Suprapubic skin (tissue), 4 donors: ENCODE results near the gene HS6ST1. TPM values are rescaled to one million over a fixed set of nuclear protein-coding genes. Genes with fewer than 3 reads are reported as not detected.
A peak's percentile ranks its signal among the peaks of the same experiment; 100 is the strongest.
"Not testable (repeated sequence)": the region's sequence is repeated elsewhere in the genome, so short reads cannot be mapped to it uniquely, and the experiment has no call there.

Experiments used
- DNase-seq, 2 donors: peaks; one replicate each; pipeline ENCODE4 v3.0.0-alpha.2; 2019; ENCODE audit warnings: low spot score in 2 of 2
- H3K27ac ChIP-seq: fragments of 200-600 bp; sonication (generic); one replicate; pipeline ENCODE4 v1.5.1; 2019
- H3K27me3 ChIP-seq: fragments of 200-600 bp; sonication (generic); one replicate; pipeline ENCODE4 v1.5.1; 2019
- H3K36me3 ChIP-seq: fragments of 200-600 bp; sonication (generic); one replicate; pipeline ENCODE4 v1.5.1; 2019
- H3K4me1 ChIP-seq: fragments of 200-600 bp; sonication (generic); one replicate; pipeline ENCODE4 v1.5.1; 2019
- H3K4me3 ChIP-seq: fragments of 200-600 bp; sonication (generic); one replicate; pipeline ENCODE4 v1.5.1; 2019; ENCODE audit warnings: mild to moderate bottlenecking
- H3K9me3 ChIP-seq: fragments of 200-600 bp; sonication (generic); one replicate; pipeline ENCODE4 v1.5.1; 2019
- CTCF ChIP-seq, 2 donors: fragments of 200-600 bp in 1 of 2; fragments of 450-650 bp in 1 of 2; sonication (generic) in 1 of 2; IDR thresholded peaks; one replicate each; pipeline ENCODE4 v1.5.1; 2016 to 2019; ENCODE audit warnings: antibody characterized with exemption in 2 of 2, mild to moderate bottlenecking in 1 of 2, moderate library complexity in 1 of 2
- EP300 ChIP-seq: sonication (generic); formaldehyde crosslinking; IDR thresholded peaks from one replicate; pipeline ENCODE4 v1.6.1; 2017; ENCODE audit warnings: antibody characterized with exemption
- POLR2A ChIP-seq, 2 donors: fragments of 450-650 bp; IDR thresholded peaks; one replicate each; pipeline ENCODE4 v1.6.1; 2017; ENCODE audit warnings: antibody characterized with exemption in 2 of 2, mild to moderate bottlenecking in 2 of 2, moderate library complexity in 2 of 2
- POLR2AphosphoS5 ChIP-seq, 3 donors: sonication (generic); formaldehyde crosslinking; IDR thresholded peaks; one replicate each; pipeline ENCODE4 v1.6.1; 2017; ENCODE audit warnings: antibody characterized with exemption in 3 of 3
- WGBS: methylation state at CpG from one replicate; pipeline ENCODE4 v1.1.5; 2018; 5-methylcytosine and 5-hydroxymethylcytosine counted together
- total RNA-seq, 4 donors: library from RNA; depleted of rRNA; stranded (reverse); fragments of >200 nt; gene quantifications; one replicate each; pipeline ENCODE4 v1.1.0, GENCODE V29; 2016

Gene HS6ST1
- total RNA-seq, 4 donors from 2014 or later: 55.7 to 75.0 (median 67.3) TPM

- peak overlapping the region; percentile 93 for H3K27ac ChIP-seq
- no peaks in the 10 kb centered on the region for H3K27me3 ChIP-seq
- peak in 1 of 2 donors; percentile 68 for DNase-seq
- no peaks in the 10 kb centered on the region for H3K9me3 ChIP-seq
- no peak for TF ChIP-seq POLR2AphosphoS5 (IDR thresholded peaks at IDR 0.05)
- TF ChIP-seq EP300: no peak
- no peak for TF ChIP-seq CTCF (IDR thresholded peaks at IDR 0.05)
- TF ChIP-seq POLR2A (IDR thresholded peaks at IDR 0.05): no peak
- WGBS: 69% methylated on average over 15 of the region's 23 CpGs
- H3K4me1 ChIP-seq: peaks cover 49% of the 10 kb centered on the region
- H3K4me3 ChIP-seq: peak overlapping the region; percentile 76
- no peaks in the 10 kb centered on the region for H3K36me3 ChIP-seq
Observed at GRCh38 chr2:128320906-128321771, 2.5 kb upstream of the HS6ST1 start.

GRCh38 chr2:128320192-128320905 lies 1.7 kb upstream of the HS6ST1 start:
- Histone ChIP-seq H3K27ac (no peak overlapping the region), H3K9me3 (no peaks in the 10 kb centered on the region), H3K27me3 (no peaks in the 10 kb centered on the region), H3K4me1 (peaks cover 53% of the 10 kb centered on the region), H3K36me3 (no peaks in the 10 kb centered on the region), H3K4me3 (no peak overlapping the region)
- TF ChIP-seq EP300 (no peak), POLR2A (IDR thresholded peaks at IDR 0.05) (no peak), POLR2AphosphoS5 (IDR thresholded peaks at IDR 0.05) (no peak), CTCF (IDR thresholded peaks at IDR 0.05) (no peak)
- WGBS: 78% methylated on average over 9 of the region's 11 CpGs
- peak in 1 of 2 donors; percentile 65 for DNase-seq

GRCh38 chr2:128319631-128320191 lies 1.0 kb upstream of the HS6ST1 start:
- H3K27ac ChIP-seq: peak overlapping the region; percentile 81
- peaks cover 59% of the 10 kb centered on the region for H3K4me1 ChIP-seq
- 82% methylated on average over 33 of the region's 38 CpGs for WGBS
- no peaks in the 10 kb centered on the region for H3K27me3 ChIP-seq
- TF ChIP-seq POLR2A (IDR thresholded peaks at IDR 0.05) (no peak), POLR2AphosphoS5 (IDR thresholded peaks at IDR 0.05) (no peak), EP300 (no peak), CTCF (IDR thresholded peaks at IDR 0.05) (no peak)
- peak in 1 of 2 donors; percentile 65 for DNase-seq
- H3K36me3 ChIP-seq: no peaks in the 10 kb centered on the region
- peak overlapping the region; percentile 70 for H3K4me3 ChIP-seq
- no peaks in the 10 kb centered on the region for H3K9me3 ChIP-seq

GRCh38 chr2:128318245-128318644 lies 423 bp downstream of the HS6ST1 start:
- H3K4me1 ChIP-seq: peaks cover 74% of the 10 kb centered on the region
- no CpG with 5 or more reads among the region's 55 CpGs for WGBS
- not testable (repeated sequence) for H3K27me3 ChIP-seq, H3K27ac ChIP-seq, H3K36me3 ChIP-seq, H3K9me3 ChIP-seq
- DNase-seq: peak in 1 of 2 donors; percentile 64
- H3K4me3 ChIP-seq: peak overlapping the region; percentile 70

- H3K36me3 ChIP-seq, DNase-seq, H3K27me3 ChIP-seq, H3K9me3 ChIP-seq: not testable (repeated sequence)
- Histone ChIP-seq H3K27ac (peak overlapping the region; percentile 16), H3K4me3 (peak overlapping the region; percentile 70), H3K4me1 (peaks cover 76% of the 10 kb centered on the region)
- no CpG with 5 or more reads among the region's 40 CpGs for WGBS
Observed at GRCh38 chr2:128317899-128318225, 806 bp downstream of the HS6ST1 start.
